GM18951 (cell line): ENCODE measurements around the gene TSG101.

Experiments used
- POLR2A ChIP-seq: IDR thresholded peaks from 4 replicates; pipeline ENCODE4 v1.6.1; 2011; ENCODE audit warnings: mild to moderate bottlenecking; ENCODE audit not compliant: insufficient read length, insufficient read depth; ENCODE audit errors: extremely low read depth
- in situ Hi-C: fragments of 300-500 bp; cut with MboI; formaldehyde crosslinking; loops from one replicate; pipeline ENCODE4 v1.12.0; 2022; ENCODE audit warnings: low sequenced_read_pairs, mixed read lengths, inconsistent platforms; ENCODE audit not compliant: unreplicated experiment

TSG101 gene

GRCh38 chr11:18485913-18486528, 40.7 kb downstream of the TSG101 start:
- no peak for TF ChIP-seq POLR2A
- in situ Hi-C loops: no loop called here

DNA sequence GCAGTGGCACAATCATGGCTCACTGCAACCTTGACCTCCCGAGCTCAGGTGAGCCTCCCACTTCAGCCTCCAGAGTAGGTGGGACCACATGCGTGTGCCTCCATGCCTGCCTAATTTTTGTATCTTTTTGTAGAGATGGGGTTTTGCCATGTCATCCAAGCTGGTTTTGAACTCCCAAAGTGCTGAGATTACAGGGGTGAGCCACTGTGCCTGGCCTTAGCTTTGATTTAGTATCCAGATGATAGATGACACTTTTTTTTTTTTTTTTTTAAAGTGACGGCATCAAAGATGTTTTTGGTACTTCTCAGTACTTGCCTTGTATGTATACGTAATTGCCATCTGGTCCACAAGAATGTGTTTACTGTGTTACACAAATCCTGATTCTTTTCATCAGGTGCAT, 47.7 kb downstream of the TSG101 start:
- in situ Hi-C loops: no loop called here
- no peak for TF ChIP-seq POLR2A

DNA sequence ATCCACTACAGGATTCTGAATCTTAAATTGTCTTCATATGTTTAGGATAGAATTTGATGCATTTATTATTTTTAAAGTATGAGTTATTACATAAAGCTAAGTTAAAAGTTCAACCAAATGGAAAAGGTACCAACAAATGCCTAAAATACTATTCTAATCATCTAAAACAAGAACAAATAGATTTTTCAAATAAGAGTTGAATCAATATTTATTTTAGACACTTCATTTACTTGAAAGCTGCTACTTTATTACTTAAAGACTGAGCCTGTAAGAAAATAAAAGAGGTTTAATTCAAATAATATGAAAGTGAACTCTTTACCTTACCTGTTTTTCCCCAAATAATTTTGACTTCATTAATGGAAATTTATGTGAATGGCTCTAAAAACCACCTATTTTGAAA, 54.2 kb downstream of the TSG101 start:
- TF ChIP-seq POLR2A: no peak
- in situ Hi-C loops: no loop called here

DNA sequence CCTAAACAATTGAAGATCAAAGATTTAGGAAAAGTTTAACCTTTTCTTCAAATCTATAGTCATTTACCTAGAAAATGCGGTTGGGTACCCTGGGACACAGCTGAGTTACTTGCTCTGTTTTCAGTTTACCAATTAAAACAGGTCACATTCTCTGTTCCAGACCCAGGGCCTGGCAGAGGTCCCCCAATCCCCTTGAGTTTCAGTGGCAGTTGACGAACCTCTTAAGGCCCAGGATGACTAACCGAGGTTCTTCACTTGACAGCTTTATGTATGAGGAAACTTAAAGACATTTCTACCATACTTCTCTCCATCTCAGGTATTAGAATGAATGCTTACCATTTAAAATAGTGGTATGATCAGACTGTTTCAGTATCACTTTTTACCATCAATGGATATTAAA, 54.7 kb downstream of the TSG101 start:
- in situ Hi-C loops: no loop called here
- TF ChIP-seq POLR2A: no peak

- TF ChIP-seq POLR2A: no peak
- in situ Hi-C loops: no loop called here
Observed at GRCh38 chr11:18468961-18469360, 57.8 kb downstream of the TSG101 start.

DNA sequence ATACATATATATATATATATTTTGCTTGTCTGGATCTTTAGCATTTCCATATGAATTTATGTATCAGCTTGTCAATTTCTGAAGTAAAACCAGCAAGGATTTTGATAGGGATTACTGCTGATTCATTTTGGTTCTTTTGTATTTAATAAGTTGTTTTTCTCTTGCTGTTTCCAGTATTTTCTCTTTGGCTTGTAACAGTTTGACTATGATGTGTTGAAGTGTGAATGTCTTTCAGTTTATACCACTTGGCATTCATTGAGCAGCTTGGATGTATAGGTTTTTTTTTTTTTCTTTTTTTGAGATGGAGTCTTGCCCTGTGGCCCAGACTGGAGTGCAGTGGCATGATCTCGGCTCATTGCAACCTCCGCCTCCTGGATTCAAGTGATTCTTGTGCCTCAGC, 58.7 kb downstream of the TSG101 start:
- in situ Hi-C loops: no loop called here
- no peak for TF ChIP-seq POLR2A

DNA sequence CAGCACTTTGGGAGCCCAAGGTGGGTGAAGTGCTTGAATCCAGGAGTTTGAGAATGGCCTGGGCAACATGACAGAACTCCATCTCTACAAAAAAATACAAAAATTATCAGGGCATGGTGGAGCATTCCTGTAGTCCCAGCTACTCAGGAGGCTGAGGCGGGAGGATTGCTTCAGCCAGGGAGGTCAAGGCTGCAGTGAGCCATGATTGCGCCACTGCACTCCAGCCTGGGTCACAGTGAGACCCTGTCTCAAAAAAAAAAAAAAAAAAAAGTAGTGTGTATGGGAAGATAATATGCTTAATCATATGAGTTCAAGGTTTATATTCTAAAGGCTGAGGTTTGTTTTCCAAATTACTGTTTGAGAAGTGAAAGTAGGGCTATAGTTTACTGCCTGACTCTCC, 60.3 kb downstream of the TSG101 start:
- TF ChIP-seq POLR2A: no peak

DNA sequence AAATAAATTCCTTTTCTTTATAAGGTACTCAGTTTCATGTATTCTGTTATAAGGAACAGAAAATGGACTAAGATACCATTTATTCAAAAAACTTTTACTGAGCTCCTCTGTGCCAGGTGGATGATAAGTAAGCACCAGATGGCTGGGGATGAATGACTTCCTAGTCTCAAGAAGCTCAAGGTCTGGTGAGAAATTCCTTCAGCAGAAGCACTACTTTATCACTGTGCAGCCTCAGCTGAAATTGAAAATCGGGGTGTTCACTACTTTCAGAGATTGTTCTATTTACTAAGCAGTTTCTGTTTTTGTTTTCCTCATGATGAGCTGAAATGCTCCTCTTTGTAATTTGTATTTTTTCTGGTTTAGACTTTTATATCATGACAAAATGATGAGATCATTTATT, 63.3 kb downstream of the TSG101 start:
- in situ Hi-C loops: no loop called here

More for the DNA sequence above, 60.3 kb downstream of the TSG101 start:
- in situ Hi-C loops: no loop called here

DNA sequence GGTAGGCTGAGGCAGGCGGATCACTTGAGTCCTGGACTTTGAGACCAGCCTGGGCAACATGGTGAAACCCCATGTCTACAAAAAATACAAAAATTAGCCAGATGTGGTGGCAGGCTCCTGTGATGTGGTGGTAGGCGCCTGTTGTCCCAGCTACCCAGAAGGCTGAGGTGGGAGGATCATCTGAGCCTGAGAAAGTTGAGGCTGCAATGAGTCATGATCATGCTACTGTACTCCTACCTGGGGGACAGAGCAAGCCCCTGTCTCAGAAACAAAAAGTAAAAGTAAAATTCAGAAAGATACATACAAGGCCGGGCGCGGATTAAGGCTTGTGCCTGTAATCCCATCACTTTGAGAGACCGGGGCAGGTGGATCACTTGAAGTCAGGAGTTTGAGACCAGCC, 64.8 kb downstream of the TSG101 start:
- in situ Hi-C loops: no loop called here
- no peak for TF ChIP-seq POLR2A

More for the DNA sequence above, 63.3 kb downstream of the TSG101 start:
- TF ChIP-seq POLR2A: no peak

DNA sequence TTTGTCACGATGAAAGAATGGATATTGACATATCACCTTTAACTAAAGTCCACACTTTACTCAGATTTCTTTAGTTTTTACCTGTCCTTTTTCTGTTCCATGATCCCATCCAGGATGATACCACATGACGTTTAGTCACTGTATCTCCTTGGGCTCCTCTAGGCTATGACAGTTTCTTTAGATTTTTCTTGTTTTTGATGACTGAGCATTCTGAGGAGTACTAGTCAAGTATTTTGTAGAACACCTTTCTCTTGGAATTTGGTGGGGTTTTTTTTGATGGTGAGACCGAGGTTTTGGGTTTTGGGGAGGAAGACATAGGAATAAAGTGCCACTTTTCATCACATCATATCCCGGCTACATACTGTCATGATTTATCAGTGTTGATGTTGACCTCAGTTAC, 67.1 kb downstream of the TSG101 start:
- in situ Hi-C loops: no loop called here
- TF ChIP-seq POLR2A: no peak

- in situ Hi-C loops: no loop called here
- TF ChIP-seq POLR2A: no peak
Observed at GRCh38 chr11:18457450-18457849, 69.3 kb downstream of the TSG101 start.

DNA sequence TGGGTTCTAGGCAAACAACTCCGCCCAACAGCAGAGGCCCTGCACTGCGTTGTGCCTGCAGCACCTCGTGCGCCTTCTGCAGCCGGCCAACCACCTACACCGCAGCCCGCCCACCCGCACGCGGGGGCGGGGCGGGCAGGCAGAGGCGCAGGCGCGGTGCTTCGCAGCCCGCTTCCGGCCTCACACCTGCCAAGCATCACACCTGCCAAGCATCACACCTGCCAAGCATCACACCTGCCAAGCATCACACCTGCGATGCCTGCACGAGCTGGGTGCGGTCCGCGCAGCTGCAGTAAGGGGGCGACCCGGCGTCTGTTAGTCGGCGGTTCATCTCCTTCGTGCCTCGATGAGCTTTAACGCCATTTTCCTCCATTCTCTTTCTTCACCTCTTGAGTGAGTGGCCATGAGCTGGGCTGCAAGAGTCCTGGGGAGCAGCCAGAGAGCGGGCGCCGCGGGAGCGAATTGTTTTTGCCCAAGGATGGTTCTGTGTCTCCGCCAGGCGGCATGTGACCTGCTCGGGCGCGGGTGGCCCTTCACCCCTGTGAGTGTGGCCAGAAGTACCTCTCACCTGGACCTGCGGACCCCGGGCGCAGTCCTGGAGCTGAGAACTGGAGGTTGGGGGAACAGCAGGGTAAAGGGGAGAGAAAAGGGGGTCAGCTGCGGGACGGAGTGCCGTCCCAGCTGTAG, 70.9 kb downstream of the TSG101 start, which contains the start of gene LDHAL6A:
TSS of gene LDHAL6A (plus strand) at position 171 of the 687 bp plus-strand sequence. CDS start 825 bp downstream, outside the sequence.
- in situ Hi-C loops: no loop called here
- no peak for TF ChIP-seq POLR2A

GRCh38 chr11:18452927-18453326, 73.8 kb downstream of the TSG101 start:
- TF ChIP-seq POLR2A: no peak
- in situ Hi-C loops: no loop called here

- no peak for TF ChIP-seq POLR2A
- in situ Hi-C loops: no loop called here
Observed at GRCh38 chr11:18449251-18449650, 77.5 kb downstream of the TSG101 start.

DNA sequence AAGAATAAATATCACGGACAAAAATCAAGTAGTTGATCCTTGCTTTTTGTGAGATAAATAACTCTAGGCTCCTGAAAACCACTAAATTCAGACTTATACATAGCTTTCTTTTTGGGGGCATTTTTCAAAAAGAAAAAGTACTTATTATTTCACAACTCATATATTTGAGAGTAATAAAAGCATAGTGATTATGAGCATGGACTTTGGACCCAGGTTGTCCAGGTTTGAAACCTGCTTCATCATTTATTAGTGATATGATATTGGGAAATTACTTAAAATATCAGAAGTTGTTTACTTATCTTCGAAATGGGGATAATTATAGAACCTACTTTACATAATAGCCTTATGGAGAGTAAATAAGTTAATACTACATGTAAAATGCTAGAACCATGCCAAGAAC, 88.1 kb downstream of the TSG101 start:
- in situ Hi-C loops: no loop called here
- no peak for TF ChIP-seq POLR2A
